GM12878 (cell line): ENCODE measurements around the gene SYT1. TPM values are rescaled to one million over a fixed set of nuclear protein-coding genes. Genes with fewer than 3 reads are reported as not detected.

Source experiments
- ATAC-seq: fragments of 200-7000 bp; cut with Tn5 transposase; 3 replicates; pipeline ENCODE4 v1.9.1; 2020; ENCODE audit warnings: mild to moderate bottlenecking, moderate library complexity
- BruUV-seq: library from RNA; stranded (reverse); fragments of 400-500 nt; replicated peaks from 2 replicates; lab custom pipeline; 2021; lab: Mats Ljungman, UMichigan
- CTCF ChIA-PET: fragments of 300-600 bp; sonication (Branson Sonifier 250); formaldehyde crosslinking; extraction: SDS; loops from one replicate; lab custom pipeline; 2021; ENCODE audit warnings: inconsistent platforms; lab: Yijun Ruan, JAX
- POLR2A ChIA-PET: fragments of 350-600 bp; formaldehyde crosslinking; extraction: SDS; loops from one replicate; lab custom pipeline; 2021; ENCODE audit warnings: inconsistent platforms; lab: Charles Lee
- RAD21 ChIA-PET: fragments of 300-600 bp; sonication (Branson Sonifier 250); formaldehyde crosslinking; loops from one replicate; lab custom pipeline; 2023; ENCODE audit warnings: antibody characterized with exemption; ENCODE audit not compliant: unreplicated experiment; lab: Charles Lee
- SMC1A ChIA-PET: fragments of 300-600 bp; sonication (Branson Sonifier 250); formaldehyde crosslinking; loops from one replicate; lab custom pipeline; 2023; ENCODE audit not compliant: unreplicated experiment, uncharacterized antibody; lab: Charles Lee
- DNase-seq: peaks from one replicate; pipeline ENCODE4 v3.0.0-alpha.2; 2011; ENCODE audit warnings: low read depth, low spot score
- FAIRE-seq: peaks from 3 replicates; lab custom pipeline; 2011; peaks lifted over from hg19 to GRCh38; lab: Jason Lieb, UNC
- H2AFZ ChIP-seq: 2 replicates; pipeline ENCODE4 v1.6.0; 2011; ENCODE audit warnings: low read depth, low read length, control low read depth; ENCODE audit not compliant: control insufficient read depth
- H3K27ac ChIP-seq: 2 replicates; pipeline ENCODE4 v1.5.1; 2011; ENCODE audit warnings: control low read depth; ENCODE audit not compliant: control insufficient read depth, insufficient read depth
- H3K27me3 ChIP-seq, 2 experiments: replicated peaks in 1 of 2; 2 replicates each; pipeline versions ENCODE4 v1.6.0 to v1.6.1; 2011; ENCODE audit warnings: low read length in 1 of 2; ENCODE audit not compliant: control insufficient read depth in 2 of 2, insufficient read depth in 2 of 2
- H3K36me3 ChIP-seq, 2 experiments: 2 replicates each; pipeline ENCODE4 v1.5.1; 2011; ENCODE audit warnings: low read length in 1 of 2; ENCODE audit not compliant: control insufficient read depth in 2 of 2, insufficient read depth in 2 of 2
- H3K4me1 ChIP-seq: 2 replicates; pipeline ENCODE4 v1.6.1; 2011; ENCODE audit warnings: mild to moderate bottlenecking, low read length, moderate library complexity, mixed read lengths; ENCODE audit not compliant: control insufficient read depth, insufficient read depth
- H3K4me2 ChIP-seq: 2 replicates; pipeline ENCODE4 v1.6.0; 2011; ENCODE audit warnings: control low read depth; ENCODE audit not compliant: control insufficient read depth, insufficient read depth
- H3K4me3 ChIP-seq: fragments of 200-600 bp; sonication (generic); 2 replicates; pipeline ENCODE4 v1.5.1; 2016
- H3K79me2 ChIP-seq: 2 replicates; pipeline ENCODE4 v1.6.0; 2011; ENCODE audit warnings: low read length; ENCODE audit not compliant: control insufficient read depth, insufficient read depth
- H3K9ac ChIP-seq: 2 replicates; pipeline ENCODE4 v1.8.0; 2011; ENCODE audit warnings: low read length, control low read depth, mixed read lengths; ENCODE audit not compliant: control insufficient read depth, insufficient read depth
- H3K9me3 ChIP-seq: replicated peaks from 3 replicates; pipeline ENCODE4 v1.5.1; 2011; ENCODE audit warnings: mild to moderate bottlenecking, low read length; ENCODE audit not compliant: control insufficient read depth, insufficient read depth
- H4K20me1 ChIP-seq: 2 replicates; pipeline ENCODE4 v1.6.0; 2011; ENCODE audit not compliant: control insufficient read depth, insufficient read depth
- CTCF ChIP-seq, 3 experiments: IDR thresholded peaks in 2 of 3; conservative IDR thresholded peaks in 1 of 3; 2 replicates each; pipeline ENCODE4 v1.5.1; 2011; ENCODE audit warnings: low read depth in 3 of 3, low read length in 3 of 3, mild to moderate bottlenecking in 3 of 3, control low read depth in 2 of 3, moderate library complexity in 2 of 3, inconsistent platforms in 1 of 3, mixed read lengths in 1 of 3; ENCODE audit not compliant: control insufficient read depth in 2 of 3, insufficient read depth in 1 of 3; ENCODE audit errors: extremely low read depth in 1 of 3
- MYC ChIP-seq: IDR thresholded peaks from 2 replicates; pipeline ENCODE4 v1.6.1; 2011; ENCODE audit warnings: mild to moderate bottlenecking, low read length, moderate library complexity, inconsistent platforms; ENCODE audit not compliant: insufficient read depth, insufficient replicate concordance, insufficient read length, severe bottlenecking
- NKRF ChIP-seq: fragments of 450-650 bp; conservative IDR thresholded peaks from 2 replicates; pipeline ENCODE4 v1.6.1; 2017; ENCODE audit warnings: mild to moderate bottlenecking, moderate library complexity
- RAD21 ChIP-seq: IDR thresholded peaks from 2 replicates; pipeline ENCODE4 v1.6.1; 2011; ENCODE audit warnings: mild to moderate bottlenecking, low read depth, low read length, moderate library complexity; ENCODE audit not compliant: insufficient read depth
- RELA ChIP-seq: fragments of 450-650 bp; IDR thresholded peaks from 2 replicates; pipeline ENCODE4 v1.8.0; 2014; ENCODE audit warnings: borderline replicate concordance; ENCODE audit not compliant: partially characterized antibody
- WGBS: methylation state at CpG from one replicate; pipeline ENCODE4 v1.1.6; 2016; ENCODE audit warnings: low lambda C conversion rate; ENCODE audit not compliant: insufficient replicate concordance, insufficient coverage; ENCODE audit errors: missing lambda C conversion rate; 5-methylcytosine and 5-hydroxymethylcytosine counted together
- in situ Hi-C: fragments of 300-500 bp; cut with MboI; formaldehyde crosslinking; loops from 9 replicates; pipeline ENCODE4 v1.14.3; 2018; ENCODE audit warnings: mixed read lengths
- intact Hi-C: fragments of 100-400 bp; cut with micrococcal nuclease; formaldehyde crosslinking; loops from one replicate; pipeline ENCODE4 v1.14.2; 2022; ENCODE audit not compliant: unreplicated experiment
- polyA plus RNA-seq, 11 experiments: library from polyadenylated mRNA; depleted of rRNA in 4 of 11; unstranded in 6 of 11; stranded (reverse) in 5 of 11; fragments of >200 nt; fragmentation: Nextera tagmentation in 4 of 11; fragmentation: Illumina TruSeq in 1 of 11; extraction: Ambion mirVana in 4 of 11; extraction: Trizol in 1 of 11; gene quantifications; 1 replicate in 1 of 11; 2 replicates in 10 of 11; pipeline versions ENCODE4 v1.2.1 to v1.2.3, GENCODE V29; 2011 to 2016; ENCODE audit warnings: inconsistent platforms in 2 of 11, missing spikeins in 2 of 11, low read depth in 1 of 11
- total RNA-seq, 4 experiments: library from RNA; depleted of rRNA in 3 of 4; stranded (reverse); fragments of >200 nt in 3 of 4; fragmentation: Illumina TruSeq in 1 of 4; extraction: Trizol in 1 of 4; gene quantifications; 2 replicates each; pipeline versions ENCODE4 v1.2.1 to v1.2.3, GENCODE V29; 2013 to 2021
- TF ChIP-seq, protein P1 (sequence below): fragments of 450-650 bp; IDR thresholded peaks from 2 replicates; pipeline ENCODE4 v1.6.1; 2018; ENCODE audit warnings: mild to moderate bottlenecking, low read depth, moderate library complexity; ENCODE audit not compliant: partially characterized antibody

SYT1 gene
- total and polyA plus RNA-seq, 10 of the 15 experiments (the other 5 are each of a cell fraction or from before 2014, with no cell fraction given) = 0.10 to 0.28 TPM; not detected in 8

- in situ Hi-C loops (no loop called here), intact Hi-C loops (loop anchor here (10.0 kb wide), 1 partner anchor 223 kb away; no protein-coding TSS in a partner anchor)
- SMC1A ChIA-PET = interaction anchor here (0.8 to 1.0 kb wide), 3 partner anchors 10 to 41 kb away, joined by 3 to 4 read pairs (median 3); no protein-coding TSS in a partner anchor
- Histone ChIP-seq H4K20me1 (no peaks in the 10 kb centered on the region), H2AFZ (no peak overlapping the region), H3K4me3 (no peak overlapping the region), H3K27me3 (no peaks in the 10 kb centered on the region), H3K4me2 (no peak overlapping the region), H3K4me1 (no peaks in the 10 kb centered on the region), H3K9ac (no peak overlapping the region), H3K27ac (no peak overlapping the region), H3K36me3 (no peaks in the 10 kb centered on the region), H3K9me3 (no peaks in the 10 kb centered on the region), H3K79me2 (no peaks in the 10 kb centered on the region)
- 78% methylated on average over 3 of the region's 3 CpGs for WGBS
- POLR2A ChIA-PET = no interaction called here
- DNase-seq (no peak), ATAC-seq (peak; percentile 84), FAIRE-seq (peak; percentile 31)
- RAD21 ChIA-PET = interaction anchor here (1.4 kb wide), 1 partner anchor 223 kb away, joined by 3 read pairs; no protein-coding TSS in a partner anchor
- no TSS peak for BruUV-seq
- TF ChIP-seq, protein P1, sequence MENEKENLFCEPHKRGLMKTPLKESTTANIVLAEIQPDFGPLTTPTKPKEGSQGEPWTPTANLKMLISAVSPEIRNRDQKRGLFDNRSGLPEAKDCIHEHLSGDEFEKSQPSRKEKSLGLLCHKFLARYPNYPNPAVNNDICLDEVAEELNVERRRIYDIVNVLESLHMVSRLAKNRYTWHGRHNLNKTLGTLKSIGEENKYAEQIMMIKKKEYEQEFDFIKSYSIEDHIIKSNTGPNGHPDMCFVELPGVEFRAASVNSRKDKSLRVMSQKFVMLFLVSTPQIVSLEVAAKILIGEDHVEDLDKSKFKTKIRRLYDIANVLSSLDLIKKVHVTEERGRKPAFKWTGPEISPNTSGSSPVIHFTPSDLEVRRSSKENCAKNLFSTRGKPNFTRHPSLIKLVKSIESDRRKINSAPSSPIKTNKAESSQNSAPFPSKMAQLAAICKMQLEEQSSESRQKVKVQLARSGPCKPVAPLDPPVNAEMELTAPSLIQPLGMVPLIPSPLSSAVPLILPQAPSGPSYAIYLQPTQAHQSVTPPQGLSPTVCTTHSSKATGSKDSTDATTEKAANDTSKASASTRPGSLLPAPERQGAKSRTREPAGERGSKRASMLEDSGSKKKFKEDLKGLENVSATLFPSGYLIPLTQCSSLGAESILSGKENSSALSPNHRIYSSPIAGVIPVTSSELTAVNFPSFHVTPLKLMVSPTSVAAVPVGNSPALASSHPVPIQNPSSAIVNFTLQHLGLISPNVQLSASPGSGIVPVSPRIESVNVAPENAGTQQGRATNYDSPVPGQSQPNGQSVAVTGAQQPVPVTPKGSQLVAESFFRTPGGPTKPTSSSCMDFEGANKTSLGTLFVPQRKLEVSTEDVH = no peak
- TF ChIP-seq MYC (no peak), RELA (no peak), RAD21 (no peak), NKRF (no peak), CTCF (IDR thresholded peaks at IDR 0.05 in 2 of 3, conservative IDR thresholded peaks at IDR 0.05 in 1 of 3; ENCODE audit: control insufficient read depth in 2 of 3, extremely low read depth in 1 of 3, insufficient read depth in 1 of 3, low read depth in 3 of 3, low read length in 3 of 3) (peak; percentile 18 to 42 (median 40); a peak in 5 of 6 replicates)
- CTCF ChIA-PET = interaction anchor here (0.8 to 2.1 kb wide), 3 partner anchors 43 to 53 kb away, joined by 3 to 4 read pairs (median 3); no protein-coding TSS in a partner anchor
Measured at GRCh38 chr12:79121486-79121885, 256.9 kb downstream of the SYT1 start.
